ENCODE data around the gene INAFM2.

The INAFM2 gene

DNA sequence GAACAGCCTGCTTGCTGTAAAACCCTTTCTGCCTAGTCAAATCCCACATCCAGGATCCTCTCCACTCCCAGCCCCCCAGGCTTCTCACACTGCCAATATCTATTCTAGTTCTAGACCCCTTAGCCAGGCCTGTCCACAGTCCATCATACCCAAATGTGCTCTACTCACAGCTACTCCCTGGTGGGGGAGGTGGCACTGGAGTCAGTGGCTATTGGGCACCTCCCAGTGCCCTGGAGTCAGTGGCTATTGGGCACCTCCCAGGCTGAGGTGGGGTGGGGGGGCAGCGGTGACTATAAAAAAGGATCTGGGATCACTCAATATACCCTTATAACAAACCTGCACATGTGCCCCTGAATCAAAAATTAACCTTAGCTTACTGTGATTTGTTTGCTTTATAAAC lies 33.8 kb downstream of the INAFM2 start:
- TF ChIP-seq, protein P1, sequence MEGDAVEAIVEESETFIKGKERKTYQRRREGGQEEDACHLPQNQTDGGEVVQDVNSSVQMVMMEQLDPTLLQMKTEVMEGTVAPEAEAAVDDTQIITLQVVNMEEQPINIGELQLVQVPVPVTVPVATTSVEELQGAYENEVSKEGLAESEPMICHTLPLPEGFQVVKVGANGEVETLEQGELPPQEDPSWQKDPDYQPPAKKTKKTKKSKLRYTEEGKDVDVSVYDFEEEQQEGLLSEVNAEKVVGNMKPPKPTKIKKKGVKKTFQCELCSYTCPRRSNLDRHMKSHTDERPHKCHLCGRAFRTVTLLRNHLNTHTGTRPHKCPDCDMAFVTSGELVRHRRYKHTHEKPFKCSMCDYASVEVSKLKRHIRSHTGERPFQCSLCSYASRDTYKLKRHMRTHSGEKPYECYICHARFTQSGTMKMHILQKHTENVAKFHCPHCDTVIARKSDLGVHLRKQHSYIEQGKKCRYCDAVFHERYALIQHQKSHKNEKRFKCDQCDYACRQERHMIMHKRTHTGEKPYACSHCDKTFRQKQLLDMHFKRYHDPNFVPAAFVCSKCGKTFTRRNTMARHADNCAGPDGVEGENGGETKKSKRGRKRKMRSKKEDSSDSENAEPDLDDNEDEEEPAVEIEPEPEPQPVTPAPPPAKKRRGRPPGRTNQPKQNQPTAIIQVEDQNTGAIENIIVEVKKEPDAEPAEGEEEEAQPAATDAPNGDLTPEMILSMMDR (conservative IDR thresholded peaks at IDR 0.05; ENCODE audit: low read depth) = no peak
- ChIA-PET CTCF (interaction anchor here (0.7 to 1.6 kb wide), 8 partner anchors 10 to 82 kb away, joined by 3 to 6 read pairs (median 4); no protein-coding TSS in a partner anchor), POLR2A (ENCODE audit: low non-redundant PET) (no interaction called here)
- DNase-seq (ENCODE audit: low spot score) = no peak
- H3K27ac ChIP-seq = peak overlapping the region; percentile 62; the same call in 1 of the 2 replicates

DNA sequence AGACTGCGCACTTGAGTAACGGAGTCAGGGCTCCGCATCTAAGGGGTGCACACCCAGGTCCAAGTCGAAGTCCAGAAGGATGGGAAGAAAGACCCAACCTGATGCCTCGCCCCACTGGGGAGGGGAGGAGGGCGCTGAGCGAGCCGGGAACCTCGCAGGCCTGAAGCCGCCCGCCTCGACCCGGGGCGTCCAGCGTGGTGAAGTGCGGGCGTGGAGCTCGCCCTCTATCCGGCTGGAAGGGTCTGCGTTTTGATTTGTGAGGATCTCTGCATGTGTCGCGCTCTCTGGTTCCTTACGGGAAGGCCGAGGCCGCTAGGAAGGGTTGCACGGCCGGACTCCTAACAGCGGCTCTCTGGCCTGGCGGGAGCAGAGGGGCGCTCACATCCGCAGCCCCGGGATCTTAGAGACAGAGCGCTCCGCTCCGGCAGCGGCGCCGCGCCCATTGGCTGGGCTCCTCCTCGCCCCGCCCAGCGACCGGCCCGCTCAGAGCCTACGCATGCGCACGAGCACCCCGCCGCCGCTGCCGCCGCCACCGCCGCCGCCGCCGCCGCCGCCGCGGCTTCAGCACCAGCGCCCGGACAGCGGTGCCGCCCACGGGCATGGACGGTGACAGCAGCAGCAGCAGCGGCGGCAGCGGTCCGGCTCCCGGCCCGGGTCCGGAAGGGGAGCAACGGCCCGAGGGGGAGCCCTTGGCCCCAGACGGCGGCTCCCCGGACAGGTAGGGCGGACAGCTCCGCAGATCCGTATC lies 34.4 kb downstream of the INAFM2 start, which contains the start of gene DISP2:
TSS of gene DISP2 (plus strand) at position 497 of the 748 bp plus-strand sequence. CDS start at position 600, 103 bp downstream.
- H3K27ac ChIP-seq = peak within 1 kb of the TSS; percentile 62
- TF ChIP-seq, protein P1 (conservative IDR thresholded peaks at IDR 0.05; ENCODE audit: low read depth) = no peak
- peak; percentile 99 for DNase-seq (ENCODE audit: low spot score)
- POLR2A ChIA-PET (ENCODE audit: low non-redundant PET) = no interaction called here
- CTCF ChIA-PET = interaction anchor here (0.7 to 1.6 kb wide), 8 partner anchors 10 to 83 kb away, joined by 3 to 6 read pairs (median 4); no protein-coding TSS in a partner anchor

DNA sequence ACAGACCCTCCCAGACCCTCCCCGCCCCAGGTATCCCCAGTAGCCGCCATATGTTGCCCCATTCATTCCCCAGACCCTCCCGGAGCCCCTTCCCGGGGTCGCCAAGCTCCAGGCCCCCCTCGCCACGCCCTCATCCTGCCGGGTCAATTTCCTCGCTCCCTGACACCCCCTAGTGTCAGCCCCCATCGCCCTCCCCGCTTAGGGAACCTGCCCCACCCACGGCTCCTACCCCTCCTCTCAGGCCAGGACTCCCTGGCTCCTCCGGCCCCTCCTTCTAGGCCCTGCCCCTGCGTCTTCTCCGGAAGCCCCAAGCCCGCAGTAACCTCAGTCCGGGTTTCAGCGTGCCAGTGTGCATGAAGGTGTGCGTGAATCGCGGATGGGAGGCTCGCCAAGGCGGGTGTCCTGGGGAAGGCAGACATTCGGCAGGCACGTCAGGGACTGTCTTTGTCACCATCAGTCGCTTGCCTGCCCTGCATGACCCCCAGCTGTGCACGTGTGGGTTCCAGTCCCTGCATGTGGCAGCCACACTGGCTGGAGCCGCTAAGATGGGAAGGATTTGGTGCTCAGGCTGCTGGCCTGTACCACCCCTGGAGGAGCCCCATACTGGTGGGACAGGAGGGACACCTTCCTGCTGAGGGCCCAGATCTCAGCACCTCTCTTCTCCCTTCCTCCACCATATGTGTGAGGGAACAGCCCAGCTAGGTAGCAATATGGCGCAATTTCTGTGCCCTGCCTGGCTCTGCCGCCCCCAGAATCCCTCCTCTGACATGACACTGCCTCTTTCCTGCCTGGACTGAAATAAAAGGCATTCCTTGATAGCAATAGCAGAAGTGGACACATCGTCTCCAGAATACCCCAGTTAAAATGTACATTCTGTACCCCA lies 35.2 kb downstream of the INAFM2 start:
- ChIA-PET CTCF (interaction anchor here (1.5 to 1.6 kb wide), 2 partner anchors 9 to 80 kb away, joined by 4 to 6 read pairs; no protein-coding TSS in a partner anchor), POLR2A (ENCODE audit: low non-redundant PET) (no interaction called here)
- H3K27ac ChIP-seq = peak overlapping the region; percentile 62
- no peak for DNase-seq (ENCODE audit: low spot score)
- TF ChIP-seq, protein P1 (conservative IDR thresholded peaks at IDR 0.05; ENCODE audit: low read depth) = no peak

DNA sequence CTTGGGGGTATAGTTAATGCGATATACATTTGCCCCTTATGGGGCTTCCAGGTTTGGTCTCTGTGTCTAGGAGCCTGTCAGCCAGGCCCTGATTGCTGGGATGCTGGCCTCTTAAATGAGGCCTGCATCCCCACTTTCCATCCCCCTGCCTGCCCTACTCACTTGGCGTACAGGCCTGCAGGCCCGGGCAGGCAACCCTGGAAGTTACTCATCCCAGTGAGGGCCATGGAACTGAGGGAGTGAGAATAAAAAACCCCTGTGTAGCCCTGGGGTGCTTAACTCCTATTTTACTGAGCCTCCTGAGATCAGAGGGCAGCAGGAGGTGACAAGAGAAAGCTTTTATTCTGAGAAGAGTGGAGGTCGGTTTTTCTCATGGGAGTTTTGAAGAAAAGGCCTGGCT lies 36.5 kb downstream of the INAFM2 start:
- TF ChIP-seq, protein P1 (conservative IDR thresholded peaks at IDR 0.05; ENCODE audit: low read depth) = no peak
- DNase-seq (ENCODE audit: low spot score) = peak; percentile 72
- POLR2A ChIA-PET (ENCODE audit: low non-redundant PET) = no interaction called here
- CTCF ChIA-PET = interaction anchor here (0.6 kb wide), 2 partner anchors 85 to 313 kb away, joined by 3 read pairs; no protein-coding TSS in a partner anchor
- H3K27ac ChIP-seq = peak overlapping the region; percentile 62

DNA sequence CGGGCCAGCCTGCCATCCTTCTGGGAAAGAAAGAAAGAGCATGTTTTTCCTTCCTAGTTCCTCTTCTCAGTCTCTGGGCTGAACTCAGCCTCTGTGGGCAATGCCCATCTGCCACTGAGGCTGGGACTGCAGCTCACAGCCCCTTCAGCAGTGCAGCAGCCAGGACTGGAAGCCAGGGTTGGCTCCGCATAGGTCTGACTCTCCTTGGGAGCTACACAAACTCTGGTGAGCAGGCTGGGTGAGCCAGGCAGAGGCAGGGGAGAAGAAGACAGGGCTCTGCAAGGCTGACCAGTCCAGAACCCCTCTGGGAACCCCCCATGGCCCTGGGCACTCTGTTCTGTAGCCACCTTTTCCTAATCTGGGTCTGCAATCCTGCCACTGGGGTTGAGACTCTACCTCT lies 38.1 kb downstream of the INAFM2 start:
- TF ChIP-seq, protein P1 (conservative IDR thresholded peaks at IDR 0.05; ENCODE audit: low read depth) = no peak
- DNase-seq (ENCODE audit: low spot score) = no peak
- CTCF ChIA-PET = no interaction called here
- POLR2A ChIA-PET (ENCODE audit: low non-redundant PET) = no interaction called here
- no peak overlapping the region for H3K27ac ChIP-seq

DNA sequence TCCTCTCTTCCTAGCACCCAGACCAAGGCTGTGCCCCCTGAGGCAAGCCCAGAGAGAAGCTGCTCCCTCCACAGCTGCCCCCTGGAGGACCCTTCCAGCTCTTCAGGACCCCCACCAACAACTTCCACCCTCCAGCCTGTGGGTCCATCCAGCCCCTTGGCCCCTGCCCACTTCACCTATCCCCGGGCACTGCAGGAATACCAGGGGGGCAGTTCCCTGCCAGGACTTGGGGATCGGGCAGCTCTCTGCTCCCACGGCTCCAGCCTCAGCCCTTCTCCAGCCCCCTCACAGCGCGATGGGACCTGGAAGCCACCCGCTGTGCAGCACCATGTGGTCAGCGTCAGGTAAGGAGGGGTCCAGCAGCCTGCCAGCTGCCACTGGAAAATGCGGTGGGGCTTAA lies 40.1 kb downstream of the INAFM2 start:
- TF ChIP-seq, protein P1 (conservative IDR thresholded peaks at IDR 0.05; ENCODE audit: low read depth) = no peak
- ChIA-PET POLR2A (ENCODE audit: low non-redundant PET) (no interaction called here), CTCF (interaction anchor here (1.1 kb wide), 1 partner anchor 89 kb away, joined by 5 read pairs; no protein-coding TSS in a partner anchor)
- no peak for DNase-seq (ENCODE audit: low spot score)
- H3K27ac ChIP-seq = no peak overlapping the region; the same call in 1 of the 2 replicates

Measured in RWPE1 (cell line).